GM10266 (cell line): ENCODE measurements around the gene XRCC4.

Experiments
- DNase-seq: peaks from one replicate; pipeline ENCODE4 v3.0.0; 2012; ENCODE audit errors: extremely low spot score
- CTCF ChIP-seq: IDR thresholded peaks from 2 replicates; pipeline ENCODE4 v1.5.1; 2012; ENCODE audit warnings: mild to moderate bottlenecking, low read depth; ENCODE audit not compliant: control insufficient read depth, insufficient read depth; ENCODE audit errors: missing control alignments

The XRCC4 gene

GRCh38 chr5:83375049-83375745, 297.9 kb downstream of the XRCC4 start:
- TF ChIP-seq CTCF: no peak
- DNase-seq: no peak

- no peak for DNase-seq
- no peak for TF ChIP-seq CTCF
Measured at GRCh38 chr5:83376461-83376860, 299.1 kb downstream of the XRCC4 start.

GRCh38 chr5:83377131-83377865, 300.0 kb downstream of the XRCC4 start:
- DNase-seq: no peak

GRCh38 chr5:83378624-83379289, 301.4 kb downstream of the XRCC4 start:
- no peak for DNase-seq
- no peak for TF ChIP-seq CTCF

More at GRCh38 chr5:83377131-83377865, 300.0 kb downstream of the XRCC4 start:
- no peak for TF ChIP-seq CTCF

GRCh38 chr5:83385812-83386211, 308.5 kb downstream of the XRCC4 start:
- TF ChIP-seq CTCF: no peak

GRCh38 chr5:83387041-83387440, 309.7 kb downstream of the XRCC4 start:
- TF ChIP-seq CTCF: no peak
- DNase-seq: no peak

More at GRCh38 chr5:83385812-83386211, 308.5 kb downstream of the XRCC4 start:
- no peak for DNase-seq
